H54 (cell line): Measurements from ENCODE around the gene MON1A.
A peak's percentile ranks its signal among the peaks of the same experiment; 100 is the strongest.

Source experiments
- DNase-seq: peaks from one replicate; pipeline ENCODE4 v3.0.0; 2011; ENCODE audit warnings: low spot score, mixed read lengths; ENCODE audit not compliant: insufficient read length
- FAIRE-seq: peaks from 3 replicates; lab custom pipeline; 2011; peaks lifted over from hg19 to GRCh38; lab: Jason Lieb, UNC
- POLR2A ChIP-seq: IDR thresholded peaks from 2 replicates; pipeline ENCODE4 v1.6.1; 2011; ENCODE audit warnings: low read depth, mild to moderate bottlenecking, low read length

The MON1A gene

GRCh38 chr3:49867871-49868321 lies 61.7 kb downstream of the MON1A start:
- DNase-seq: peak; percentile 61
- TF ChIP-seq POLR2A: no peak
- no peak for FAIRE-seq

DNA sequence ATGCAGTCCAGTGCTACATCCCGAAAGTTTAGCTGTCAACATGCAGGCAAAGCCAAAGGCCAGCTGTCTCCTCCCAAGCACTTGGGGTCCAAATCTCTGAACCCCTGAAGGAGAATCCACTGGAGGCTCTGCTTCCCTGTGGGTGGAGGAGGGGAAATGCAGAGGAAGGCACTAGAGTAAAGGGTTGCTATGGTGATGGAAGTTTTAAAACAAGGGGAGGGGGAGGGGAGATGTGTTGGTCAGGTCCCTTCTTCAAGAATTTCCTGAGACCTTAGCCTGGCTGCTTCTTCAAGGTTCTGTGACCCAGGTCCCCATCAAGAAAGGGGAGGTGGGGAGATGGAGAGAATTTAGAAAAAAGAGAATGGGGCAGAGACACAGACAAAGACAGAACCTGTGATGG lies 62.2 kb downstream of the MON1A start:
- FAIRE-seq (no peak), DNase-seq (no peak)
- TF ChIP-seq POLR2A: no peak

- TF ChIP-seq POLR2A: no peak
- FAIRE-seq: no peak
- no peak for DNase-seq
These were observed 64.3 kb downstream of the MON1A start for GRCh38 chr3:49865198-49865784.

DNA sequence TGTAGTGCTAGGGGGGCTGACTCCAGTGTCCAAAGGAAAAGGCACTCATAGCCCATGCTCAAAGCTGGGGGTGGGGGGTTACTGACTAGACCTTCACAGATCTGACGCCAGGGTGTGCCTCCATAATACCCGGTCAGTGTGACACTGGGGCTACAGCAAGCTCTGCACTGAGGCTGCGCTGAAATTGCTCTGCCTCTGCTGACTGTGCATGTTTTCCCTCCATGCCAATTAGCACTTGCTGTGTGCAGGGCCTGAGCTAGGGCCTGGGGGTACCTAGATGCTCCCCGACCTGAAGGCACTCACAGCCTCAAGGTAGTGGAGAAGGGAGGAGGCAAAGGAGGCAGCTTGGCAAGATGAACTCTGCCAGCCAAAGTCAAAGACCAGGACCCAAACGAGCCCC lies 65.1 kb downstream of the MON1A start:
- no peak for FAIRE-seq
- DNase-seq: no peak
- TF ChIP-seq POLR2A: no peak

- no peak for TF ChIP-seq POLR2A
- no peak for FAIRE-seq
These were observed 69.9 kb downstream of the MON1A start for GRCh38 chr3:49859576-49860305.

More at GRCh38 chr3:49859576-49860305, 69.9 kb downstream of the MON1A start:
- DNase-seq: no peak
